GM12873 (cell line): ENCODE results near the gene ETV3L.

ENCODE experiments used
- CTCF ChIP-seq: IDR thresholded peaks from 2 replicates; pipeline ENCODE4 v1.5.1; 2012; ENCODE audit warnings: low read depth, mild to moderate bottlenecking, moderate library complexity, low read length, control low read depth; ENCODE audit not compliant: insufficient read depth; ENCODE audit errors: missing control alignments

Gene ETV3L

GRCh38 chr1:157105298-157105987 lies 5.8 kb upstream of the ETV3L start:
- TF ChIP-seq CTCF: no peak

DNA sequence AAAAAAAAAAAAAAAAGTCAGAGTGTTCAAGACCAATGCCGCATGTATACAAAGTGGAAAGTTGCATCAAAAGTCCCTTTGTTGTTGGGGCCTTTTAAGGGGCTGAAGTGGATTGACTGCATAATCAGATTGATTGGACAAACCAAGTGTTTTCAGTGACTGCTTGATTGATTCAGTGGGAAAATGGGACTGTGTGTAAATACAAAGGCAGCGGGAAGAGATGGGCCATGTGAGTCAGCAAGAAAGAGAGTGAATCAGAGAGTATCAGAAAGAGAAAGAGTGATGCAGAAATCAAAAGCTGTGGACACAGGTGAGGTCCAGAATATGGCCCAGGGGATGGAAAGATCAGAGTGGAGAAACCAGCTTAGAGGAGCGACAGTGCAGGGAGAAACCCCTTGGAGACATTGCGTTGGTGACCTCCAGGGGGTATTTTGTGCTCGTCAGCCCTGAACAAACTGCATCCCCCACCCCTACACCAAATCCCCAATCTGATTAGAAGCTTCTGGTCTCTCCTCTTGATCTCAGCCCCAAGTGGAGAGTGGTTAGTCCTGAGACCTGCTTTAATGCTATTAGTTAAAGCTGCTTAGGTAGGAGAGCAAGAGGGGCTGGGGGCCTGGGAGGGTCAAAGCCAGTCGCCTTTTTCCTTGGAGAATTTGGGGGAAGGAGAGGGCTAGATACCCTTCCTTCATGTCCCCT lies 5.1 kb upstream of the ETV3L start:
- TF ChIP-seq CTCF: no peak

- TF ChIP-seq CTCF: no peak
Observed at GRCh38 chr1:157103268-157103667, 3.7 kb upstream of the ETV3L start.

GRCh38 chr1:157101149-157101548 lies 1.5 kb upstream of the ETV3L start:
- TF ChIP-seq CTCF: no peak

- no peak for TF ChIP-seq CTCF
Observed at GRCh38 chr1:157098519-157098918, 1.1 kb downstream of the ETV3L start.

GRCh38 chr1:157097692-157098091 lies 1.9 kb downstream of the ETV3L start:
- TF ChIP-seq CTCF: no peak

- no peak for TF ChIP-seq CTCF
Observed at GRCh38 chr1:157096881-157097280, 2.7 kb downstream of the ETV3L start.
